GM12878 (cell line): ENCODE data around the gene UTS2R. TPM values are rescaled to one million over a fixed set of nuclear protein-coding genes. Genes with fewer than 3 reads are reported as not detected.

Source experiments
- ATAC-seq: fragments of 200-7000 bp; cut with Tn5 transposase; 3 replicates; pipeline ENCODE4 v1.9.1; 2020; ENCODE audit warnings: mild to moderate bottlenecking, moderate library complexity
- BruUV-seq: library from RNA; stranded (reverse); fragments of 400-500 nt; replicated peaks from 2 replicates; lab custom pipeline; 2021; lab: Mats Ljungman, UMichigan
- CTCF ChIA-PET: fragments of 300-600 bp; sonication (Branson Sonifier 250); formaldehyde crosslinking; extraction: SDS; loops from one replicate; lab custom pipeline; 2021; ENCODE audit warnings: inconsistent platforms; lab: Yijun Ruan, JAX
- POLR2A ChIA-PET: fragments of 350-600 bp; formaldehyde crosslinking; extraction: SDS; loops from one replicate; lab custom pipeline; 2021; ENCODE audit warnings: inconsistent platforms; lab: Charles Lee
- RAD21 ChIA-PET: fragments of 300-600 bp; sonication (Branson Sonifier 250); formaldehyde crosslinking; loops from one replicate; lab custom pipeline; 2023; ENCODE audit warnings: antibody characterized with exemption; ENCODE audit not compliant: unreplicated experiment; lab: Charles Lee
- SMC1A ChIA-PET: fragments of 300-600 bp; sonication (Branson Sonifier 250); formaldehyde crosslinking; loops from one replicate; lab custom pipeline; 2023; ENCODE audit not compliant: unreplicated experiment, uncharacterized antibody; lab: Charles Lee
- DNase-seq: peaks from one replicate; pipeline ENCODE4 v3.0.0-alpha.2; 2011; ENCODE audit warnings: low read depth, low spot score
- FAIRE-seq: peaks from 3 replicates; lab custom pipeline; 2011; peaks lifted over from hg19 to GRCh38; lab: Jason Lieb, UNC
- H2AFZ ChIP-seq: 2 replicates; pipeline ENCODE4 v1.6.0; 2011; ENCODE audit warnings: low read depth, low read length, control low read depth; ENCODE audit not compliant: control insufficient read depth
- H3K27ac ChIP-seq: 2 replicates; pipeline ENCODE4 v1.5.1; 2011; ENCODE audit warnings: control low read depth; ENCODE audit not compliant: control insufficient read depth, insufficient read depth
- H3K27me3 ChIP-seq, 2 experiments: replicated peaks in 1 of 2; 2 replicates each; pipeline versions ENCODE4 v1.6.0 to v1.6.1; 2011; ENCODE audit warnings: low read length in 1 of 2; ENCODE audit not compliant: control insufficient read depth in 2 of 2, insufficient read depth in 2 of 2
- H3K36me3 ChIP-seq, 2 experiments: 2 replicates each; pipeline ENCODE4 v1.5.1; 2011; ENCODE audit warnings: low read length in 1 of 2; ENCODE audit not compliant: control insufficient read depth in 2 of 2, insufficient read depth in 2 of 2
- H3K4me1 ChIP-seq: 2 replicates; pipeline ENCODE4 v1.6.1; 2011; ENCODE audit warnings: mild to moderate bottlenecking, low read length, moderate library complexity, mixed read lengths; ENCODE audit not compliant: control insufficient read depth, insufficient read depth
- H3K4me2 ChIP-seq: 2 replicates; pipeline ENCODE4 v1.6.0; 2011; ENCODE audit warnings: control low read depth; ENCODE audit not compliant: control insufficient read depth, insufficient read depth
- H3K4me3 ChIP-seq: fragments of 200-600 bp; sonication (generic); 2 replicates; pipeline ENCODE4 v1.5.1; 2016
- H3K79me2 ChIP-seq: 2 replicates; pipeline ENCODE4 v1.6.0; 2011; ENCODE audit warnings: low read length; ENCODE audit not compliant: control insufficient read depth, insufficient read depth
- H3K9ac ChIP-seq: 2 replicates; pipeline ENCODE4 v1.8.0; 2011; ENCODE audit warnings: low read length, control low read depth, mixed read lengths; ENCODE audit not compliant: control insufficient read depth, insufficient read depth
- H3K9me3 ChIP-seq: replicated peaks from 3 replicates; pipeline ENCODE4 v1.5.1; 2011; ENCODE audit warnings: mild to moderate bottlenecking, low read length; ENCODE audit not compliant: control insufficient read depth, insufficient read depth
- H4K20me1 ChIP-seq: 2 replicates; pipeline ENCODE4 v1.6.0; 2011; ENCODE audit not compliant: control insufficient read depth, insufficient read depth
- BCL11A ChIP-seq: IDR thresholded peaks from 2 replicates; pipeline ENCODE4 v1.6.1; 2011; ENCODE audit warnings: low read depth, low read length
- FOS ChIP-seq: IDR thresholded peaks from 3 replicates; pipeline ENCODE4 v1.6.1; 2011; ENCODE audit warnings: borderline replicate concordance; ENCODE audit not compliant: insufficient read length; ENCODE audit errors: extremely low read depth
- IKZF1 ChIP-seq: fragments of 450-650 bp; conservative IDR thresholded peaks from 2 replicates; pipeline ENCODE4 v1.6.1; 2017; ENCODE audit warnings: antibody characterized with exemption, mild to moderate bottlenecking
- PKNOX1 ChIP-seq: fragments of 450-650 bp; IDR thresholded peaks from 2 replicates; pipeline ENCODE4 v1.6.1; 2016; ENCODE audit warnings: mild to moderate bottlenecking
- POU2F2 ChIP-seq: IDR thresholded peaks from 3 replicates; pipeline ENCODE4 v1.6.1; 2011; ENCODE audit warnings: low read depth, mild to moderate bottlenecking, low read length, borderline replicate concordance
- RUNX3 ChIP-seq: IDR thresholded peaks from 2 replicates; pipeline ENCODE4 v1.6.1; 2012; ENCODE audit warnings: low read length, inconsistent platforms
- SMAD1 ChIP-seq: fragments of 450-650 bp; IDR thresholded peaks from 2 replicates; pipeline ENCODE4 v1.6.1; 2018; ENCODE audit warnings: mild to moderate bottlenecking, low read depth; ENCODE audit not compliant: partially characterized antibody
- SREBF2 ChIP-seq: IDR thresholded peaks from 2 replicates; pipeline ENCODE4 v1.6.1; 2012; ENCODE audit warnings: mild to moderate bottlenecking, low read length
- TARDBP ChIP-seq: IDR thresholded peaks from 2 replicates; pipeline ENCODE4 v1.6.1; 2016; ENCODE audit warnings: borderline replicate concordance
- ZBTB4 ChIP-seq: fragments of 450-650 bp; formaldehyde crosslinking; IDR thresholded peaks from 2 replicates; pipeline ENCODE4 v1.4.0; 2022; ENCODE audit warnings: mild to moderate bottlenecking, moderate library complexity
- ZNF592 ChIP-seq: fragments of 450-650 bp; IDR thresholded peaks from 2 replicates; pipeline ENCODE4 v1.6.1; 2017; ENCODE audit warnings: mild to moderate bottlenecking, moderate library complexity
- WGBS: methylation state at CpG from one replicate; pipeline ENCODE4 v1.1.6; 2016; ENCODE audit warnings: low lambda C conversion rate; ENCODE audit not compliant: insufficient replicate concordance, insufficient coverage; ENCODE audit errors: missing lambda C conversion rate; 5-methylcytosine and 5-hydroxymethylcytosine counted together
- in situ Hi-C: fragments of 300-500 bp; cut with MboI; formaldehyde crosslinking; loops from 9 replicates; pipeline ENCODE4 v1.14.3; 2018; ENCODE audit warnings: mixed read lengths
- intact Hi-C: fragments of 100-400 bp; cut with micrococcal nuclease; formaldehyde crosslinking; loops from one replicate; pipeline ENCODE4 v1.14.2; 2022; ENCODE audit not compliant: unreplicated experiment
- polyA plus RNA-seq, 11 experiments: library from polyadenylated mRNA; depleted of rRNA in 4 of 11; unstranded in 6 of 11; stranded (reverse) in 5 of 11; fragments of >200 nt; fragmentation: Nextera tagmentation in 4 of 11; fragmentation: Illumina TruSeq in 1 of 11; extraction: Ambion mirVana in 4 of 11; extraction: Trizol in 1 of 11; gene quantifications; 1 replicate in 1 of 11; 2 replicates in 10 of 11; pipeline versions ENCODE4 v1.2.1 to v1.2.3, GENCODE V29; 2011 to 2016; ENCODE audit warnings: inconsistent platforms in 2 of 11, missing spikeins in 2 of 11, low read depth in 1 of 11
- total RNA-seq, 4 experiments: library from RNA; depleted of rRNA in 3 of 4; stranded (reverse); fragments of >200 nt in 3 of 4; fragmentation: Illumina TruSeq in 1 of 4; extraction: Trizol in 1 of 4; gene quantifications; 2 replicates each; pipeline versions ENCODE4 v1.2.1 to v1.2.3, GENCODE V29; 2013 to 2021

The UTS2R gene
- total and polyA plus RNA-seq, 10 of the 15 experiments (the other 5 are each of a cell fraction or from before 2014, with no cell fraction given), result 0.04 to 0.36 (median 0.11) TPM; not detected in 6

- TF ChIP-seq ZNF592, result no peak
These were observed 28.0 kb upstream of the UTS2R start (continued) for GRCh38 chr17:82343560-82343959.

GRCh38 chr17:82344175-82344907, 27.2 kb upstream of the UTS2R start:
- ChIA-PET POLR2A (interaction anchor here (0.7 to 1.2 kb wide), 2 partner anchors 11 to 22 kb away, joined by 3 read pairs; partner anchors contain the start of gene SECTM1), SMC1A (interaction anchor here (1.2 kb wide), 1 partner anchor 138 kb away, joined by 4 read pairs; no protein-coding TSS in a partner anchor), RAD21 (interaction anchor here (0.7 to 1.0 kb wide), 3 partner anchors 12 to 260 kb away, joined by 3 read pairs; no protein-coding TSS in a partner anchor), CTCF (interaction anchor here (0.7 to 2.1 kb wide), 4 partner anchors 8 to 189 kb away, joined by 3 to 8 read pairs (median 4); no protein-coding TSS in a partner anchor)
- no peaks in the 10 kb centered on the region for H3K9me3 ChIP-seq
- no peak overlapping the region for H2AFZ ChIP-seq
- H4K20me1 ChIP-seq, result no peaks in the 10 kb centered on the region
- in situ Hi-C loops (no loop called here), intact Hi-C loops (no loop called here)
- H3K27ac ChIP-seq, result no peak overlapping the region
- no peak overlapping the region for H3K9ac ChIP-seq
- no peaks in the 10 kb centered on the region for H3K27me3 ChIP-seq
- ATAC-seq (no peak), FAIRE-seq (no peak), DNase-seq (no peak)
- no TSS peak for BruUV-seq
- no peaks in the 10 kb centered on the region for H3K4me1 ChIP-seq
- H3K4me3 ChIP-seq, result no peak overlapping the region
- no peaks in the 10 kb centered on the region for H3K36me3 ChIP-seq
- 47% methylated on average over 23 of the region's 24 CpGs for whole genome bisulfite sequencing
- H3K79me2 ChIP-seq, result no peaks in the 10 kb centered on the region
- H3K4me2 ChIP-seq, result no peak overlapping the region
- no peak for TF ChIP-seq IKZF1
- no peak for TF ChIP-seq FOS
- no peak for TF ChIP-seq SREBF2
- TF ChIP-seq ZBTB4 (CRISPR knock-in tag), result no peak
- no peak for TF ChIP-seq RUNX3
- no peak for TF ChIP-seq PKNOX1
- TF ChIP-seq POU2F2, result no peak
- no peak for TF ChIP-seq TARDBP
- TF ChIP-seq SMAD1, result no peak
- TF ChIP-seq BCL11A, result no peak
